NCI-H526 (cell line): Measurements from ENCODE around the gene SORCS2.
"Not testable (repeated sequence)": the region's sequence is repeated elsewhere in the genome, so short reads cannot be mapped to it uniquely, and the experiment has no call there.

Source experiments
- DNase-seq, 2 experiments: peaks; one replicate each; lab custom pipeline; 2025; lab: John Stamatoyannopoulos, UW

SORCS2 gene

GRCh38 chr4:7160439-7160838 lies 31.9 kb upstream of the SORCS2 start:
- DNase-seq = no peak

- no peak for DNase-seq
These were observed 31.3 kb upstream of the SORCS2 start for GRCh38 chr4:7160951-7161440.

GRCh38 chr4:7161721-7162214 lies 30.6 kb upstream of the SORCS2 start:
- no peak for DNase-seq

GRCh38 chr4:7165056-7165873 lies 27.1 kb upstream of the SORCS2 start:
- DNase-seq = not testable (repeated sequence)

GRCh38 chr4:7165874-7166201 lies 26.5 kb upstream of the SORCS2 start:
- DNase-seq = no peak

- no peak for DNase-seq
These were observed 26.1 kb upstream of the SORCS2 start for GRCh38 chr4:7166237-7166636.

- no peak for DNase-seq
These were observed 25.2 kb upstream of the SORCS2 start for GRCh38 chr4:7166981-7167700.

GRCh38 chr4:7167706-7168105 lies 24.6 kb upstream of the SORCS2 start:
- DNase-seq = no peak

- no peak for DNase-seq
These were observed 24.2 kb upstream of the SORCS2 start for GRCh38 chr4:7168106-7168505.

GRCh38 chr4:7169134-7169533 lies 23.2 kb upstream of the SORCS2 start:
- DNase-seq = no peak

- no peak for DNase-seq
These were observed 22.3 kb upstream of the SORCS2 start for GRCh38 chr4:7170012-7170411.

GRCh38 chr4:7171191-7171900 lies 21.0 kb upstream of the SORCS2 start:
- DNase-seq = peak; percentile 29 to 34

GRCh38 chr4:7172508-7172907 lies 19.8 kb upstream of the SORCS2 start:
- no peak for DNase-seq

- DNase-seq = no peak
These were observed 19.4 kb upstream of the SORCS2 start for GRCh38 chr4:7172946-7173345.

GRCh38 chr4:7173841-7174449 lies 18.4 kb upstream of the SORCS2 start:
- DNase-seq = peak in 1 of 2 experiments; percentile 32

GRCh38 chr4:7179158-7179557 lies 13.2 kb upstream of the SORCS2 start:
- DNase-seq = no peak

GRCh38 chr4:7180938-7181337 lies 11.4 kb upstream of the SORCS2 start:
- DNase-seq = no peak

GRCh38 chr4:7182616-7183015 lies 9.7 kb upstream of the SORCS2 start:
- DNase-seq = no peak

- DNase-seq = no peak
These were observed 9.2 kb upstream of the SORCS2 start for GRCh38 chr4:7183161-7183560.

- DNase-seq = no peak
These were observed 8.4 kb upstream of the SORCS2 start for GRCh38 chr4:7183780-7184460.

- no peak for DNase-seq
These were observed 6.8 kb upstream of the SORCS2 start for GRCh38 chr4:7185487-7186030.
